ENCODE data around the gene PTPRO.

GRCh38 chr12:15429262-15429661 is 107.0 kb downstream of the PTPRO start:
- TF ChIP-seq POLR2A (IDR thresholded peaks at IDR 0.05) (no peak), CTCF (IDR thresholded peaks at IDR 0.05) (no peak)
